ENCODE data around the gene PCSK6.

Gene PCSK6

DNA sequence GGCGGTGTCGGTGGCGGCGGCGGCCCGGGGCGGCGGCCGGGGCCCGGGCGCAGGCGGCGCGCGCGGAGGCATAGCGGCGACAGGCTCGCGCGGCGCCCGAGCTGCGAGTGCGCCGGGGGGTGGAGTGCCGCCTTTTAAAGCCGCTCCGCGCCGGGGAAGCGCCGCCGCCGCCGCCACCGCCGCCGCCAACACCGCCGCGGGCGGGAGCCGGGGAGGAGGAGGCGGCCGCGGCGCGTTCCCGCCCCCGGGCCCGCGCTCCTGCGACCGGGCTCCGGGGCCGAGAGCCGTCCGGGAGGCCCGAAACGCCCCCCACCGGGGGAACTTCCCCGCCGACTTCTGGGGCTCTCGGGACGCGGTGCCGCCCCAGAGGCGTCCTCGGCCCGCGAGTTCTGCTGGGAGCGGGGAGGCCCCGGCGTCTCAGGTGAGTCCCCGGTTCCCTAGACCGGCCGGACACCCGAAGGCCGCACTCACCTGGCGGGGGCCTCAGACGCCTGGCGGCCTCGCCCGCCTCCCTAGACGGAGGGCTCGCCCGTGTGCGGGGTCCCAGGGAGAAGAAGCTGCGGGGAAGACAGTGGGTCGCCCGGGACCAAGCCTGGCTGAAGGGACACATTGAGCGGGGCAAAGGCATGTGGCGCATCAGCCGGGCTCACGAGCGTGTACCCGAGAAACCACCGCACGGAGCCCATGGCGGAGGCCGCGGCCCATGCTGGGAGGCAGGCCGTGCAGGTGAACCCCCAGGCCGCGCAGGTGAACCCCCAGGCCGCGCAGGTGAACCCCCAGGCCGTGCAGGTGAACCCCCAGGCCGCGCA lies at the start of gene PCSK6:
Gene PCSK6, minus strand, starts transcription at position 109 of the 809 bp plus-strand sequence. Its CDS starts 37 bp downstream, at position 72.
- Histone ChIP-seq H3K9ac (ENCODE audit: low read depth, low read length) (no peak within 1 kb of the TSS; the same call in 1 of the 2 replicates), H3K4me1 (ENCODE audit: control insufficient read depth, insufficient read depth, low read length) (no peaks in the 10 kb centered on the region), H3K27me3 (ENCODE audit: control insufficient read depth, insufficient read depth, low read length) (peaks cover 41% of the 10 kb centered on the region), H3K4me3 (ENCODE audit: low read depth, low read length) (peak within 1 kb of the TSS; percentile 55), H3K27ac (ENCODE audit: low read depth, low read length) (no peak within 1 kb of the TSS), H3K9me3 (ENCODE audit: control insufficient read depth, insufficient read depth, low read length) (no peaks in the 10 kb centered on the region), H3K36me3 (ENCODE audit: control insufficient read depth, insufficient read depth, low read length) (no peaks in the 10 kb centered on the region)

DNA sequence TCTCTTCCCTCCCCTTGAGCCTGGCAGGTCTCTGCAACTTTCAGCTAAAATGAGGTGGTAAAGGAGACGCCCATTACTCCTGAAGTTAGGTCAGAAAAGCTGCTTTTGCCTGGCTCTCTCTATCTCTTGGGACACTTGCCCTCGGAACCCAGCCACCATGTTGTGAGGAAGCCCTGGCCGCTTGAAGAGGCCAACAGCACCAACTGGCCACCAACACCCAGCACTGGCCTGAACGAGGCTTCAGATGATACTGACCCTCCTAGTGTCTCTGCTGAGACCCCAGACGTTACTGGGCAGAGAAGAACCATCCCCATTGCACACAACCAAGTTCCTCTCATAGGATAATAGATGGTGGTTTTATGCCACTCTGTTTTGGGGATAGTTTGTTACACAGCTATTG lies 49.5 kb upstream of the PCSK6 start:
- Histone ChIP-seq H3K27ac (ENCODE audit: low read depth, low read length) (no peak overlapping the region), H3K4me1 (ENCODE audit: control insufficient read depth, insufficient read depth, low read length) (no peaks in the 10 kb centered on the region), H3K27me3 (ENCODE audit: control insufficient read depth, insufficient read depth, low read length) (no peaks in the 10 kb centered on the region), H3K9ac (ENCODE audit: low read depth, low read length) (no peak overlapping the region), H3K9me3 (ENCODE audit: control insufficient read depth, insufficient read depth, low read length) (no peaks in the 10 kb centered on the region), H3K4me3 (ENCODE audit: low read depth, low read length) (no peak overlapping the region), H3K36me3 (ENCODE audit: control insufficient read depth, insufficient read depth, low read length) (no peaks in the 10 kb centered on the region)

DNA sequence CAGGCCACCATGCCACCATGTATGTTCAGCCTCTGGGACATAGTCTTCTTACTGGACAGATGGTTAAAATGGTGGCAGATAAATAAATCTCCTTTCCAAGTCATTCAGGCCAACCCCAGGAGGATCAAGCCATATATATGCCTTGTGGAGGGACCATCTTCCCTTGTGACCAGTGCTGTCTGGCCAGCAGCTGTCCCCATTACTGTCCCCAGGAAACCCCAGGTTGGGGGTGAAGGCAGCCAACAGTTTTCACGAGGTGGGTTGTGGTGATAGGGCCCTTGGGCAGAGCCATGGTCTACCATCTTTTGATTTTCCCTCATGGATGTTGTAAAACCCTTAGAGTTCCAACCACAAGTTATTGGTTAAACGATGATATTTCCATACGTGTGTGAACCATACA lies 48.7 kb upstream of the PCSK6 start:
- Histone ChIP-seq H3K4me1 (ENCODE audit: control insufficient read depth, insufficient read depth, low read length) (no peaks in the 10 kb centered on the region), H3K27me3 (ENCODE audit: control insufficient read depth, insufficient read depth, low read length) (no peaks in the 10 kb centered on the region), H3K9ac (ENCODE audit: low read depth, low read length) (no peak overlapping the region), H3K36me3 (ENCODE audit: control insufficient read depth, insufficient read depth, low read length) (no peaks in the 10 kb centered on the region), H3K9me3 (ENCODE audit: control insufficient read depth, insufficient read depth, low read length) (no peaks in the 10 kb centered on the region), H3K4me3 (ENCODE audit: low read depth, low read length) (no peak overlapping the region), H3K27ac (ENCODE audit: low read depth, low read length) (no peak overlapping the region)

GRCh38 chr15:101537483-101538080 lies 48.1 kb upstream of the PCSK6 start:
- Histone ChIP-seq H3K9me3 (ENCODE audit: control insufficient read depth, insufficient read depth, low read length) (no peaks in the 10 kb centered on the region), H3K4me1 (ENCODE audit: control insufficient read depth, insufficient read depth, low read length) (no peaks in the 10 kb centered on the region), H3K4me3 (ENCODE audit: low read depth, low read length) (no peak overlapping the region), H3K36me3 (ENCODE audit: control insufficient read depth, insufficient read depth, low read length) (no peaks in the 10 kb centered on the region), H3K9ac (ENCODE audit: low read depth, low read length) (no peak overlapping the region), H3K27me3 (ENCODE audit: control insufficient read depth, insufficient read depth, low read length) (no peaks in the 10 kb centered on the region), H3K27ac (ENCODE audit: low read depth, low read length) (no peak overlapping the region)

GRCh38 chr15:101536875-101537405 lies 47.4 kb upstream of the PCSK6 start:
- Histone ChIP-seq H3K4me3 (ENCODE audit: low read depth, low read length) (no peak overlapping the region), H3K9ac (ENCODE audit: low read depth, low read length) (no peak overlapping the region), H3K4me1 (ENCODE audit: control insufficient read depth, insufficient read depth, low read length) (no peaks in the 10 kb centered on the region), H3K27me3 (ENCODE audit: control insufficient read depth, insufficient read depth, low read length) (no peaks in the 10 kb centered on the region), H3K27ac (ENCODE audit: low read depth, low read length) (no peak overlapping the region), H3K9me3 (ENCODE audit: control insufficient read depth, insufficient read depth, low read length) (no peaks in the 10 kb centered on the region), H3K36me3 (ENCODE audit: control insufficient read depth, insufficient read depth, low read length) (no peaks in the 10 kb centered on the region)

DNA sequence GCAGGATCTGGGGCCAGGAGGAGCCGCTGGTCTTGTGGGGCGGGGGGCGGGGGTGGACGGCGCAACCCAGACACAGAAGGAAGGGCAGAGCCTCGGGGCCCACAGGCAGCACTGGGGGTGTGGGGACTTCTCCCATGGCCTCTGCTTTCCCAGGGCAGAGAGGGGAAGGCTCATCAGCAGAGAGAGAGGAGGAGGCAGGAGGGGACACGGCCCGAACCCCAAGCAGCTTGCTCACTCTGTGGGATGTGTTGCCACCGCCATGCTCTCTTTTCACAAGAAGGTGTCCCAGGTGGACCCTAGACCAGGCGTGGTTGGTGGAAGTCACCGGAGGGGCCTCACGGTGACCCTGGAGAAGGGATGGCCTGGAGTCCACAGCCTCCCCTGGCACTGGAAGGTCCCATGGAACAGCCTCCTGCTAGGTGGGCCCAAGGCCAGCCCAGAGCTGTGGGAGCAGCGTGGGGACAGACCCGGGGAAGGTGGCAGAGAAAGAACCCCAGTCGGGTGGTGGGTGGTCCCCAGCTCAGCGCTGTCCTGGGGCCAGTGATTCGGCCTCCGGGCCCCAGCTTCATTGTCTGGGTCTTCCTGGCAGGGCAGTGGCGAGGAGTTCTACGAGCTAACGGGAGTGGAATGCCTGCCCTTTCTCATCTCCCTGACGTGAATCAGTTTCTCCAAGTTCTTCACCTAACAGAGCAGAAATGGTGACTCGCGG lies 46.8 kb upstream of the PCSK6 start:
- no peaks in the 10 kb centered on the region for H3K36me3 ChIP-seq (ENCODE audit: control insufficient read depth, insufficient read depth, low read length)
- no peak overlapping the region for H3K9ac ChIP-seq (ENCODE audit: low read depth, low read length)
- H3K27ac ChIP-seq (ENCODE audit: low read depth, low read length): no peak overlapping the region
- H3K27me3 ChIP-seq (ENCODE audit: control insufficient read depth, insufficient read depth, low read length): no peaks in the 10 kb centered on the region
- H3K9me3 ChIP-seq (ENCODE audit: control insufficient read depth, insufficient read depth, low read length): no peaks in the 10 kb centered on the region
- H3K4me3 ChIP-seq (ENCODE audit: low read depth, low read length): no peak overlapping the region
- no peaks in the 10 kb centered on the region for H3K4me1 ChIP-seq (ENCODE audit: control insufficient read depth, insufficient read depth, low read length)

- Histone ChIP-seq H3K27me3 (ENCODE audit: control insufficient read depth, insufficient read depth, low read length) (no peaks in the 10 kb centered on the region), H3K4me1 (ENCODE audit: control insufficient read depth, insufficient read depth, low read length) (no peaks in the 10 kb centered on the region), H3K4me3 (ENCODE audit: low read depth, low read length) (no peak overlapping the region), H3K36me3 (ENCODE audit: control insufficient read depth, insufficient read depth, low read length) (no peaks in the 10 kb centered on the region), H3K9ac (ENCODE audit: low read depth, low read length) (no peak overlapping the region), H3K27ac (ENCODE audit: low read depth, low read length) (no peak overlapping the region), H3K9me3 (ENCODE audit: control insufficient read depth, insufficient read depth, low read length) (no peaks in the 10 kb centered on the region)
Measured at GRCh38 chr15:101535170-101535902, 45.8 kb upstream of the PCSK6 start.

GRCh38 chr15:101534376-101534970 lies 45.0 kb upstream of the PCSK6 start:
- H3K36me3 ChIP-seq (ENCODE audit: control insufficient read depth, insufficient read depth, low read length): no peaks in the 10 kb centered on the region
- H3K9me3 ChIP-seq (ENCODE audit: control insufficient read depth, insufficient read depth, low read length): no peaks in the 10 kb centered on the region
- no peak overlapping the region for H3K9ac ChIP-seq (ENCODE audit: low read depth, low read length)
- H3K4me1 ChIP-seq (ENCODE audit: control insufficient read depth, insufficient read depth, low read length): no peaks in the 10 kb centered on the region
- no peak overlapping the region for H3K4me3 ChIP-seq (ENCODE audit: low read depth, low read length)
- no peak overlapping the region for H3K27ac ChIP-seq (ENCODE audit: low read depth, low read length)
- H3K27me3 ChIP-seq (ENCODE audit: control insufficient read depth, insufficient read depth, low read length): no peaks in the 10 kb centered on the region

- Histone ChIP-seq H3K27ac (ENCODE audit: low read depth, low read length) (no peak overlapping the region), H3K4me1 (ENCODE audit: control insufficient read depth, insufficient read depth, low read length) (no peaks in the 10 kb centered on the region), H3K4me3 (ENCODE audit: low read depth, low read length) (no peak overlapping the region), H3K27me3 (ENCODE audit: control insufficient read depth, insufficient read depth, low read length) (no peaks in the 10 kb centered on the region), H3K36me3 (ENCODE audit: control insufficient read depth, insufficient read depth, low read length) (no peaks in the 10 kb centered on the region), H3K9ac (ENCODE audit: low read depth, low read length) (no peak overlapping the region), H3K9me3 (ENCODE audit: control insufficient read depth, insufficient read depth, low read length) (no peaks in the 10 kb centered on the region)
Measured at GRCh38 chr15:101533371-101534140, 44.0 kb upstream of the PCSK6 start.

DNA sequence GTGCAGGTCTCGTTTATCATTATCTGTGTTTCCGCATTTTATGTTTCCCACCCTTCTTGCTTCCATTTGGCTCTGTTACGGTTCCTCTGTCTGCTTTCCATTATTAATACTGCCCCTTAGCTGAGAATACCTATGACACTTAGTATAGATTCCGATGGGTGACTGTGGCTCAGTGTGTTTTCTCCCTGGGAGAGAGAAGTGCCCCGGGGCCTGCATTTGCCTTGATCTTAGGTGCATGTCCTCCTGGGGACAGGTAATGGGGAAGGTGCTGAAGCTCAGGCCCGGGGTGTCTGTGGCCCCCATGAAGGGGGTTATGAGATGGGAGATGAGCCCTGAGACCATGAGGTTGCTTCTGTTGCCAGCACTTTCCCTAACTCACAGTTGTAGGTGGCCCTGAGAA lies 43.4 kb upstream of the PCSK6 start:
- Histone ChIP-seq H3K9me3 (ENCODE audit: control insufficient read depth, insufficient read depth, low read length) (no peaks in the 10 kb centered on the region), H3K4me3 (ENCODE audit: low read depth, low read length) (no peak overlapping the region), H3K27ac (ENCODE audit: low read depth, low read length) (no peak overlapping the region), H3K9ac (ENCODE audit: low read depth, low read length) (no peak overlapping the region), H3K36me3 (ENCODE audit: control insufficient read depth, insufficient read depth, low read length) (no peaks in the 10 kb centered on the region), H3K4me1 (ENCODE audit: control insufficient read depth, insufficient read depth, low read length) (no peaks in the 10 kb centered on the region), H3K27me3 (ENCODE audit: control insufficient read depth, insufficient read depth, low read length) (no peaks in the 10 kb centered on the region)

All from HUES48 (cell line).